Measurements from ENCODE around the gene SLC30A4. TPM values are rescaled to one million over a fixed set of nuclear protein-coding genes. Genes with fewer than 3 reads are reported as not detected.
A peak's percentile ranks its signal among the peaks of the same experiment; 100 is the strongest.

The SLC30A4 gene
- total RNA-seq, 1 experiment from 2014 or later: 1.3 TPM

DNA sequence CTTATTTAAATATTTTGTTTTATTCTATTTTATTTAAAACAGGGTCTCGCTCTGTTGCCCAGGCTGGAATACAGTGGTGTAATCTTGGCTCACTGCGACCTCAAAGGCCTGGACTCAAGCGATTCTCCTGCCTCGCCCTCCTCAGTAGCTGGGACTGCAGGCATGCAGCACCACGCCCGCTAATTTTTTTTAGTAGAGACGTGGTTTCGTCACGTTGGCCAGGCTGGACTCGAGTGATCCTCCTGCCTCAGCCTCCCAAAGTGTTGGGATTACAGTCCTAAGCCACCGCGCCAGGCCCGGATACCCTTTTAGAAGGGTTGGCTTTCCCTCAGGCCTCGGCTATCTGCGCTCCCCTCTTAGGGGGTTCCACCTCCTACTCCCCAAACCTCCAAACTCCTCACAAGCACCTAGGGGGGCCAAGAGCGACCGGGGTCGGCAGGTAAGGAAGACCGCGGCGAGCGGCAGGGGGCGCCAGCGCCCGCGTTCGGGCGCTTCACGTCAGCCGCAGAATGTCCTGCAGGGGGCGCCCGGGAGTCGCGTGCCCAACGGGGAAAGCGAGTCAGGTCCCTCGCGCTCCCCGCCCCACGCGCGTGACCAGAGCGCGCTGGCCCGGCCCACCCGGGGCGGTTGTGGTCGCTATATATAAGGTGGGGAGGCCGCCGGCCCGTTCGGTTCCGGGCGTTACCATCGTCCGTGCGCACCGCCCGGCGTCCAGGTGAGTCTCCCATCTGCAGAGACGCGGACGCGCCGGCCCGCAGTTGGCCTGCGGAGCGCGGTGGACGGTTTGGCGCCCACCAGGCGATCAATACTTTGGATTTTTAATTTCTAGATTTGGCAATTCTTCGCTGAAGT lies 92.4 kb downstream of the SLC30A4 start:
- ChIA-PET CTCF (interaction anchor here (0.5 to 1.5 kb wide), 5 partner anchors 25 to 79 kb away, joined by 4 to 17 read pairs (median 5); no protein-coding TSS in a partner anchor), POLR2A (ENCODE audit: unreplicated experiment) (no interaction called here)
- H3K36me3 ChIP-seq (ENCODE audit: low read depth, low read length): no peaks in the 10 kb centered on the region
- DNase-seq (peak; percentile 70), ATAC-seq (peak; percentile 93)
- TF ChIP-seq, protein P1, sequence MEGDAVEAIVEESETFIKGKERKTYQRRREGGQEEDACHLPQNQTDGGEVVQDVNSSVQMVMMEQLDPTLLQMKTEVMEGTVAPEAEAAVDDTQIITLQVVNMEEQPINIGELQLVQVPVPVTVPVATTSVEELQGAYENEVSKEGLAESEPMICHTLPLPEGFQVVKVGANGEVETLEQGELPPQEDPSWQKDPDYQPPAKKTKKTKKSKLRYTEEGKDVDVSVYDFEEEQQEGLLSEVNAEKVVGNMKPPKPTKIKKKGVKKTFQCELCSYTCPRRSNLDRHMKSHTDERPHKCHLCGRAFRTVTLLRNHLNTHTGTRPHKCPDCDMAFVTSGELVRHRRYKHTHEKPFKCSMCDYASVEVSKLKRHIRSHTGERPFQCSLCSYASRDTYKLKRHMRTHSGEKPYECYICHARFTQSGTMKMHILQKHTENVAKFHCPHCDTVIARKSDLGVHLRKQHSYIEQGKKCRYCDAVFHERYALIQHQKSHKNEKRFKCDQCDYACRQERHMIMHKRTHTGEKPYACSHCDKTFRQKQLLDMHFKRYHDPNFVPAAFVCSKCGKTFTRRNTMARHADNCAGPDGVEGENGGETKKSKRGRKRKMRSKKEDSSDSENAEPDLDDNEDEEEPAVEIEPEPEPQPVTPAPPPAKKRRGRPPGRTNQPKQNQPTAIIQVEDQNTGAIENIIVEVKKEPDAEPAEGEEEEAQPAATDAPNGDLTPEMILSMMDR (conservative IDR thresholded peaks at IDR 0.05; ENCODE audit: low read depth, low read length): peak; percentile 100
- TF ChIP-seq EZH2 (IDR thresholded peaks at IDR 0.05; ENCODE audit: low read length, unreplicated experiment): no peak
- no peaks in the 10 kb centered on the region for H3K9me3 ChIP-seq (ENCODE audit: low read length)
- H3K9ac ChIP-seq (ENCODE audit: low read length): peak overlapping the region; percentile 46
- no TSS peak for BruUV-seq (replicated peaks)
- peaks cover 14% of the 10 kb centered on the region; the same call in 1 of the 2 replicates for H3K4me1 ChIP-seq (ENCODE audit: insufficient read depth, low read length)
- H3K27ac ChIP-seq (ENCODE audit: low read length): no peak overlapping the region
- peak overlapping the region; percentile 70 for H3K4me3 ChIP-seq (ENCODE audit: low read length)
- H3K79me2 ChIP-seq (ENCODE audit: low read length): no peaks in the 10 kb centered on the region
- H3K4me2 ChIP-seq (ENCODE audit: low read length): peak overlapping the region; percentile 76
- H2AFZ ChIP-seq (ENCODE audit: low read length): peak overlapping the region; percentile 86
- no peaks in the 10 kb centered on the region for H3K27me3 ChIP-seq (ENCODE audit: low read length)
- no peaks in the 10 kb centered on the region for H3F3A ChIP-seq (ENCODE audit: low read length, unreplicated experiment)
- H4K20me1 ChIP-seq (ENCODE audit: low read length): no peaks in the 10 kb centered on the region
- intact Hi-C loops (cut with micrococcal nuclease): loop anchor here (1.0 to 5.0 kb wide), 2 partner anchors 27 to 67 kb away; no protein-coding TSS in a partner anchor
- H3K9me2 ChIP-seq (replicated peaks; ENCODE audit: low read length): no peaks in the 10 kb centered on the region

Other genes starting within 250 kb of the SLC30A4 start
- gene GATM, start 144.2 kb downstream of the SLC30A4 start, total RNA-seq (2014; rRNA removed): 0.86 and 0.87 TPM in 2 replicates
- 28.6 and 40.1 TPM in 2 replicates for gene BLOC1S6, start 64.6 kb upstream of the SLC30A4 start, total RNA-seq (2014; rRNA removed)
- gene SQOR, start 112.3 kb upstream of the SLC30A4 start, total RNA-seq (2014; rRNA removed): 86.1 and 99.0 TPM in 2 replicates